MM.1S (cell line): ENCODE results near the gene RPA3.

ENCODE experiments used
- DNase-seq: peaks from one replicate; pipeline ENCODE4 v3.0.0-alpha.2; 2015
- H2AFZ ChIP-seq: fragments of 300-600 bp; sonication (generic); 2 replicates; pipeline ENCODE4 v1.6.0; 2016; ENCODE audit warnings: antibody characterized with exemption, low read length
- H3F3A ChIP-seq: fragments of 300-600 bp; sonication (generic); 2 replicates; pipeline ENCODE4 v1.6.1; 2016; ENCODE audit warnings: mild to moderate bottlenecking, antibody characterized with exemption, low read length, moderate library complexity, mixed read lengths; ENCODE audit not compliant: insufficient read depth
- H3K27ac ChIP-seq: fragments of 300-600 bp; sonication (generic); 2 replicates; pipeline ENCODE4 v1.5.1; 2016; ENCODE audit warnings: mild to moderate bottlenecking, low read length
- H3K27me3 ChIP-seq: fragments of 300-600 bp; sonication (generic); replicated peaks from 2 replicates; pipeline ENCODE4 v1.6.0; 2016; ENCODE audit warnings: low read length; ENCODE audit not compliant: insufficient read depth
- H3K36me3 ChIP-seq: fragments of 300-600 bp; sonication (generic); replicated peaks from 2 replicates; pipeline ENCODE4 v1.6.1; 2016; ENCODE audit warnings: mild to moderate bottlenecking, low read length, mixed read lengths; ENCODE audit not compliant: insufficient read depth
- H3K4me1 ChIP-seq: fragments of 300-600 bp; sonication (generic); 2 replicates; pipeline ENCODE4 v1.6.1; 2016; ENCODE audit warnings: low read length, mixed read lengths
- H3K4me2 ChIP-seq: fragments of 300-600 bp; sonication (generic); 2 replicates; pipeline ENCODE4 v1.6.0; 2016; ENCODE audit warnings: low read depth, low read length
- H3K4me3 ChIP-seq: fragments of 300-600 bp; sonication (generic); 2 replicates; pipeline ENCODE4 v1.5.1; 2016; ENCODE audit warnings: low read length, mixed read lengths
- H3K79me2 ChIP-seq: fragments of 300-600 bp; sonication (generic); 2 replicates; pipeline ENCODE4 v1.6.1; 2016; ENCODE audit warnings: mixed run types, low read length, mixed read lengths
- H3K9ac ChIP-seq: fragments of 300-600 bp; sonication (generic); 2 replicates; pipeline ENCODE4 v1.6.1; 2016; ENCODE audit warnings: low read length, mixed read lengths
- H3K9me2 ChIP-seq: fragments of 300-600 bp; sonication (generic); replicated peaks from 2 replicates; pipeline ENCODE4 v1.6.1; 2016; ENCODE audit warnings: mild to moderate bottlenecking, low read length, mixed read lengths; ENCODE audit not compliant: insufficient read depth
- H3K9me3 ChIP-seq: fragments of 300-600 bp; sonication (generic); replicated peaks from 2 replicates; pipeline ENCODE4 v1.6.1; 2016; ENCODE audit warnings: mild to moderate bottlenecking, low read length, mixed read lengths; ENCODE audit not compliant: insufficient read depth
- H4K20me1 ChIP-seq: fragments of 300-600 bp; sonication (generic); 2 replicates; pipeline ENCODE4 v1.6.1; 2016; ENCODE audit warnings: mild to moderate bottlenecking, low read length, moderate library complexity, mixed read lengths; ENCODE audit not compliant: insufficient read depth
- EZH2 ChIP-seq: fragments of 300-600 bp; sonication (generic); optimal IDR thresholded peaks from 2 replicates; pipeline ENCODE3; 2017; ENCODE audit warnings: low read depth, mild to moderate bottlenecking, antibody characterized with exemption, low read length, mixed read lengths
- EZH2phosphoT487 ChIP-seq: fragments of 300-600 bp; sonication (generic); IDR thresholded peaks from 2 replicates; pipeline ENCODE4 v1.6.1; 2018; ENCODE audit warnings: antibody characterized with exemption, low read length
- TF ChIP-seq, protein P1 (sequence below): fragments of 300-600 bp; sonication (generic); IDR thresholded peaks from 2 replicates; pipeline ENCODE4 v1.5.1; 2016; ENCODE audit warnings: antibody characterized with exemption, low read length, mixed read lengths

RPA3 gene

DNA sequence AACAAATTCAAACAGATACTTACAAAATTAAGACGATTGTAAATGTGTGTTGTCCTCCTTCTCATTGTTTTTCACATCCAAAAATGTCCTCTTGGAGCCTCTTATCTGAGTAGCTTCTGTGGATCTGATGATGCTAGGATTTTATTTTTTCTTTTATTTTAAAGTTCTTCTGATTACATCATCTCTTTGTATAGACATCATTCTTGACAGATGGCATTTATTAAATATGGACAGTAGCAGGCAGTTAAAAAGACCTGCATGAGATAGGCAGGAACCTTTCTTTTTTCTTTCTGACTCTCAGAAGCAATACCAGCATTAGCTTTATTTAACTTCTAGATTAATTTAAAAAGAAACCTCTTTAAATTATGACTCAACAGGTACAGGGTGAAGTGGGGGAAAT lies at the start of gene RPA3:
Gene RPA3, minus strand, starts transcription at position 116 of the 400 bp plus-strand sequence. CDS start 78,189 bp downstream, outside the sequence.
- Histone ChIP-seq H3K4me3 (peak within 1 kb of the TSS; percentile 10; the same call in 1 of the 2 replicates), H3K9ac (peak within 1 kb of the TSS; percentile 15; the same call in 1 of the 2 replicates), H4K20me1 (no peaks in the 10 kb centered on the region), H3K36me3 (no peaks in the 10 kb centered on the region), H3K9me3 (no peaks in the 10 kb centered on the region), H3K4me1 (peaks cover 24% of the 10 kb centered on the region), H3F3A (0 out of 2 replicates have a peak, but pooled peaks cover 8% of the 10 kb centered on the region), H3K27ac (peak within 1 kb of the TSS; percentile 59; the same call in 1 of the 2 replicates), H3K27me3 (no peaks in the 10 kb centered on the region), H2AFZ (peak within 1 kb of the TSS; percentile 10), H3K9me2 (no peaks in the 10 kb centered on the region), H3K79me2 (no peaks in the 10 kb centered on the region), H3K4me2 (peak within 1 kb of the TSS; percentile 32)
- TF ChIP-seq, protein P1, sequence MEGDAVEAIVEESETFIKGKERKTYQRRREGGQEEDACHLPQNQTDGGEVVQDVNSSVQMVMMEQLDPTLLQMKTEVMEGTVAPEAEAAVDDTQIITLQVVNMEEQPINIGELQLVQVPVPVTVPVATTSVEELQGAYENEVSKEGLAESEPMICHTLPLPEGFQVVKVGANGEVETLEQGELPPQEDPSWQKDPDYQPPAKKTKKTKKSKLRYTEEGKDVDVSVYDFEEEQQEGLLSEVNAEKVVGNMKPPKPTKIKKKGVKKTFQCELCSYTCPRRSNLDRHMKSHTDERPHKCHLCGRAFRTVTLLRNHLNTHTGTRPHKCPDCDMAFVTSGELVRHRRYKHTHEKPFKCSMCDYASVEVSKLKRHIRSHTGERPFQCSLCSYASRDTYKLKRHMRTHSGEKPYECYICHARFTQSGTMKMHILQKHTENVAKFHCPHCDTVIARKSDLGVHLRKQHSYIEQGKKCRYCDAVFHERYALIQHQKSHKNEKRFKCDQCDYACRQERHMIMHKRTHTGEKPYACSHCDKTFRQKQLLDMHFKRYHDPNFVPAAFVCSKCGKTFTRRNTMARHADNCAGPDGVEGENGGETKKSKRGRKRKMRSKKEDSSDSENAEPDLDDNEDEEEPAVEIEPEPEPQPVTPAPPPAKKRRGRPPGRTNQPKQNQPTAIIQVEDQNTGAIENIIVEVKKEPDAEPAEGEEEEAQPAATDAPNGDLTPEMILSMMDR = no peak
- no peak for DNase-seq

DNA sequence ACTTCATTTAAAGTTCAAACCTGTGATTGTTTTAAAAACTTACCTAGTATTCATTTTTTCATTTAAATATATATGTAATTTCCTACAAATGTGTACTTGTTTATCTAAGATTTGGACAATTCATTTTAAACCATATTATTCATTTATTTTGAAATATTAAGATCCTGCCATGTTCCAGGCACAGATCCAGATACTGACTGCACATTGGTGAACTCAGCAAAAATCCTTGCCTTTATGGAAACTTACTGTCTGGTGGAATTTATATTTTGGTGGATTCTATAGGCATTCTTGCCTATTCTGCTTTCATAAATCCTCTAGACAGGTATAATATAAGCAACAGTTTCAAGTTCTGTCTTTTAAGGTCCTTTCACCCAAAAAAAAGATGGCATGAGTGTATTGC lies 48.3 kb upstream of the RPA3 start:
- H3K27me3 ChIP-seq = no peaks in the 10 kb centered on the region
- TF ChIP-seq EZH2phosphoT487 = no peak
- TF ChIP-seq, protein P1 = no peak
- TF ChIP-seq EZH2 = no peak
- no peak overlapping the region for H3K4me3 ChIP-seq
- H3F3A ChIP-seq = peaks cover 9% of the 10 kb centered on the region
- H4K20me1 ChIP-seq = no peaks in the 10 kb centered on the region
- peaks cover 6% of the 10 kb centered on the region; the same call in 1 of the 2 replicates for H3K4me1 ChIP-seq
- H3K9ac ChIP-seq = no peak overlapping the region
- H3K9me2 ChIP-seq = no peaks in the 10 kb centered on the region
- no peaks in the 10 kb centered on the region for H3K9me3 ChIP-seq
- no peak overlapping the region for H3K27ac ChIP-seq
- H3K79me2 ChIP-seq = no peaks in the 10 kb centered on the region
- H2AFZ ChIP-seq = no peak overlapping the region
- no peak overlapping the region for H3K4me2 ChIP-seq
- no peak for DNase-seq
- H3K36me3 ChIP-seq = no peaks in the 10 kb centered on the region

DNA sequence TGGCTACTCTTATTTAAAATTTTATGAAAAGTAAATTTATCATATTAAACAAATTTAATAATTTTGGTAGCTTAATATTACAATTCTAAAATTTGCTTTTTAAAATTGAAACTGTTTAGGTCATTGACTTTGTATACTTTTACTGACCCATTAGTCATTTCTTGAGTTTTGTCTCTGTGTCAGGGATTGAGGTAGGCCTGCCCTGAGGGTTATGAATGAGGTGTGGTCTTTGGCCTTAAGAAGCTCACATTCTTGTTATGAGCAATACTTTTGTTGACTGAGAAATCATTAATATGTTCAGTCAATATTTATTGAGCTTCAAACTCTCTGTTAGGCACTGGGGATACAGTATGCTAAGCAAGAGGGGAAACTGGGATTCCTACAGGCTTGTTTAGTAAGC lies 47.0 kb upstream of the RPA3 start:
- no peaks in the 10 kb centered on the region for H3K27me3 ChIP-seq
- H3K4me3 ChIP-seq = no peak overlapping the region
- H2AFZ ChIP-seq = no peak overlapping the region
- peaks cover 6% of the 10 kb centered on the region; the same call in 1 of the 2 replicates for H3K4me1 ChIP-seq
- no peak for TF ChIP-seq EZH2phosphoT487
- TF ChIP-seq, protein P1 = no peak
- no peak for TF ChIP-seq EZH2
- H3F3A ChIP-seq = peaks cover 12% of the 10 kb centered on the region
- H3K4me2 ChIP-seq = no peak overlapping the region
- no peaks in the 10 kb centered on the region for H3K36me3 ChIP-seq
- H3K9ac ChIP-seq = no peak overlapping the region
- H3K79me2 ChIP-seq = no peaks in the 10 kb centered on the region
- no peaks in the 10 kb centered on the region for H3K9me3 ChIP-seq
- peak; percentile 4 for DNase-seq
- no peak overlapping the region for H3K27ac ChIP-seq
- H3K9me2 ChIP-seq = no peaks in the 10 kb centered on the region
- H4K20me1 ChIP-seq = no peaks in the 10 kb centered on the region
